Eye (tissue), 1 donor: ENCODE data around the gene SH3BGRL2.
"Not testable (repeated sequence)": the region's sequence is repeated elsewhere in the genome, so short reads cannot be mapped to it uniquely, and the experiment has no call there.

Experiments used
- DNase-seq: peaks from one replicate; pipeline ENCODE4 v3.0.0-alpha.2; 2015

Gene SH3BGRL2

GRCh38 chr6:79614326-79615305, 16.5 kb upstream of the SH3BGRL2 start:
- DNase-seq = no peak

- no peak for DNase-seq
These were observed 13.6 kb upstream of the SH3BGRL2 start for GRCh38 chr6:79617518-79617941.

- not testable (repeated sequence) for DNase-seq
These were observed 12.7 kb upstream of the SH3BGRL2 start for GRCh38 chr6:79618425-79618824.

- DNase-seq = no peak
These were observed 9.6 kb upstream of the SH3BGRL2 start for GRCh38 chr6:79621579-79621978.

GRCh38 chr6:79622364-79622763, 8.8 kb upstream of the SH3BGRL2 start:
- DNase-seq = no peak

GRCh38 chr6:79623106-79623505, 8.0 kb upstream of the SH3BGRL2 start:
- no peak for DNase-seq

- no peak for DNase-seq
These were observed 5.4 kb upstream of the SH3BGRL2 start for GRCh38 chr6:79625746-79626145.

- DNase-seq = no peak
These were observed 4.3 kb upstream of the SH3BGRL2 start for GRCh38 chr6:79626811-79627210.

- DNase-seq = no peak
These were observed 3.7 kb upstream of the SH3BGRL2 start for GRCh38 chr6:79627422-79627821.

GRCh38 chr6:79628466-79629288, 2.5 kb upstream of the SH3BGRL2 start:
- no peak for DNase-seq

- DNase-seq = no peak
These were observed 698 bp upstream of the SH3BGRL2 start for GRCh38 chr6:79630380-79630882.

- DNase-seq = no peak
These were observed 604 bp downstream of the SH3BGRL2 start for GRCh38 chr6:79631693-79632172.

- DNase-seq = no peak
These were observed 1.5 kb downstream of the SH3BGRL2 start for GRCh38 chr6:79632580-79632979.

- peak; percentile 55 for DNase-seq
These were observed 3.5 kb downstream of the SH3BGRL2 start for GRCh38 chr6:79634491-79635231.

- no peak for DNase-seq
These were observed 4.1 kb downstream of the SH3BGRL2 start for GRCh38 chr6:79635232-79635543.

GRCh38 chr6:79636673-79637072, 5.5 kb downstream of the SH3BGRL2 start:
- DNase-seq = no peak

- no peak for DNase-seq
These were observed 9.3 kb downstream of the SH3BGRL2 start for GRCh38 chr6:79640146-79641111.

GRCh38 chr6:79646006-79646405, 14.9 kb downstream of the SH3BGRL2 start:
- DNase-seq = no peak

- no peak for DNase-seq
These were observed 15.4 kb downstream of the SH3BGRL2 start for GRCh38 chr6:79646561-79646960.

- no peak for DNase-seq
These were observed 16.6 kb downstream of the SH3BGRL2 start for GRCh38 chr6:79647741-79648140.

- no peak for DNase-seq
These were observed 17.2 kb downstream of the SH3BGRL2 start for GRCh38 chr6:79648328-79648727.

- DNase-seq = no peak
These were observed 17.9 kb downstream of the SH3BGRL2 start for GRCh38 chr6:79649016-79649415.
